Measurements from ENCODE around the gene CCL16.

Gene CCL16

DNA sequence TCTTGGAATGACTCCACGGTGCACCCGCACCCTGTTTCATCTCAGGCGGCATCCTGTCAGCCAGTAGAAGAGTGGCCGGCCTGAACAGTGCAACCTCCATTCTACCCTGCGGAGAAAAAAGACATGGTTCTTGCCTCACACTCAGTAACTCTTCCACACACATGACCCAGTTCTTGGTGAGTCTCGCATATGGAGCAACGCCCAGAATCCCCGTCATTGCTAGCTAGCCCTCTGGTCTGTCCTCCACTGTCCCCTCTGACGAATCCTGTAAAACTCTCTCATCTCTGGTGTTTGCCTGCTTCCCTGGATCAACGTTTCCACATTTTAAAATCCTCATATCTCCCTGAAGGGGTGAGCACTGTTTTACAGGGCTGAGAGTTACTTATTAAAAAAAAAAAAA is 46.5 kb downstream of the CCL16 start:
- DNase-seq (ENCODE audit: low read depth) = no peak

DNA sequence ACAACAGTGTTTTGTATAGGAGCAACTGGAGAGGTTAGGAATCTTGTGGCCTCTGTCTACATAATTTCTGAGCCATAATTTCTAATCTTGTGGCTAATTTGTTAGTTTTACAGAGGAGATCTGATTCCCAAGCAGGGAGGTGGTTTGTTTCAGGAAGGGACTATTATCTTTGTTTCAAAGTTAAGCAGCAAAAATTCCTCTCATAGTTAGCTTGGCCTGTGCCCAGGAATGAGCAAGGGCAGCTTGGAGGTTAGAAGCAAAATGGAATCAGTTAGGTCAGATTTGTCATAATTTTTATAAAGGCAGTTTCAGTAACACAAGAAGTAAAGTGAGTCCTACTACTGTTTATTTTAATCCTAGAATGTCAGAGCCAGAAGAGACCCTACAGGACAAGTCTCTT is 48.7 kb downstream of the CCL16 start:
- peak; percentile 24 for DNase-seq (ENCODE audit: low read depth)

DNA sequence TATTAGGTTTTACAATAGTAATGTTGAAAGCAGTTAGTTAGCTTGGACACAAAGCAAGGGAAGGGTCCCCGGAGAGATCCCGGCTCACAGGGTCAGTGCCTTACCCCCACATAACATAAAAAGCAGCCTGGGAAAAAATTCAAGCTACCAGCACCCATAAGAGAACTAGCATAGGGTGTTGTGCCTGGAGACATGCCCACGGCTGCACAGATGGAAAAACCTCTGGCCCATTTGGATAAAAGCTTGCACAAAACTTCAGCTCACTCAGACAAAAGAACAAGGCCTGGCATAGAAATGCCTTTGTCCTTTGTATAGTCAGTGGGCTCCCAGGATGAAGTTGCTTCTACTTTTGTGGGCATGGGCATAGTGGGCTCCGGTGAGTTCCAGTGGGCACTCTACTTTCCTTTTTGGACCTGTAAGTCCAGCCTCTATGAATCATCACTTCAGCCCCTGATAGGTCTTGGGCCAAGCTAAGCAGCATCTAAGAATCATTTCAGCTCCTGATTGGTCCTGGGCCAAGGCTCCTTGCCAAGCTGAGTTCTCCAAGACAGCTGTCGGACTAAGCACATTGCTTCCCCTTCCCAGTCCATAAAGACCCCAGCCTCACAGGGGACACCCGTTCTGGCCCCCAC is 49.4 kb downstream of the CCL16 start:
- peak; percentile 69 for DNase-seq (ENCODE audit: low read depth)

DNA sequence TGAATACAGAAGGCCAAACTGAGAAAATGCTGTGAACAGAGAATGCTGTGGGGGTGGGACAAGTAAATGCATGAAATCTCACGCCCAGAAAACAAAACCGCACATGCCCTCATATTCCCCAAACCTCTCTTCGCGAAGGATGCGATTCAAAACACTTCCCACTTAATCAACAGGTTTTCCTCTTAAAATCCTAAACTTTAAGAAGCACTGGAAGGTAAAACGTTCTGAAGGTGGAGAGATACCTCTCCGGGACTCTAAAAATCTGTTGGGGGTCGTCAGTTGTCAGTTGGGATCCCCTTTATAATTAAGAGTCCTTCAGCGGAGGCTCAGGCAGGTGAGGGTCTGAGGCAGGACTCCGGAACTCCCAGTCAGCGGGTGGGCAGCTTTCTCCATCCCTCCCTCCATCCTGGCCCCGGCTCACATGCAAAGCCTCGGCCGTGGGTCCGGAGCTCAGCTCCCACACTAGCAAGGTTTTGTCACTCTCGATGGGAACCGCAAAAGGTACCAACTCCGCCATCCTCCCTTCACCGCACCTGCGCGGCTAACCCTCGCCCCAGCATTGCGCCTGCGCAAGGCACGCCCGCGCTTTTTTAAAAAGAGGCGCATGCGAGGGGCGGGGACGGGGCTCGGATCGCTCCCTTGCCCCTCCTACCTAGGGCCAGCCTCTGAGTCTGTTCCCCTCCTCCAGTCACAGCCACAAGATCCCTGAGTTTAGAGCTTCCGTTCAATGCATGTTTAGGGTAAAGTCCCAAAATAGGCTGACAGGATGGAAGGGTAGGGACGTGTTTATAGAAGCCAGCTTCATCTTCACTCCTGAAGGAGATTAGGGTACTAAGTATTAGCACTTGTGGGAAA is 50.9 kb downstream of the CCL16 start, which contains the start of gene RDM1:
RDM1 (minus strand) TSS at position 563 of the 855 bp plus-strand sequence; CDS start at position 517, 46 bp downstream.
- peak; percentile 53 for DNase-seq (ENCODE audit: low read depth)

DNA sequence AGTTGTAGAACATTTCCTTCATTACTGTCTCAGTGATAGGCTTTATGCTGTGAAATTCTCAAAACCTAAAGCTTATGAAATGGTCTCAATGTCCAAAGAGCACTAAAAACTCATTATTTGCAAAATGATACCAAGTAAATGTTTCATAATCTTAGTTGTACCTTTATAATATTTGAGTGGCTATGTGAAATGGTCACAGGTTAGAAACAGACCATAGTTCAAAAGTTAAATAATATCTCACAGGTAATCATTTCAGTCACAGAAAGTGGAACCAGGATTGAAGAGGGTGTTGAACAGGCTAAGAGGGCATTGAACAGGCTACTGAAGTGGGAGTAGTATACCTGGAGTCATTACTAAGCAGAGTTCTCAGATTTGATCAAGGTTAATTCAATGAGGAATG is 53.6 kb downstream of the CCL16 start:
- DNase-seq (ENCODE audit: low read depth) = no peak
